Activated T-helper 1 cell treated with anti-CD3 and anti-CD28 coated beads, Interleukin-12 subunit alpha, Interleukin-12 subunit beta, Interleukin-2, Interleukin-4 antibody, amounts not matched to agents 30 ng/mL and 10 ng/mL and 1 ng/mL, durations not matched to agents 14 hours and 24 hours and 36 hours (primary cell): ENCODE results near the gene ZDHHC16. TPM values are rescaled to one million over a fixed set of nuclear protein-coding genes. Genes with fewer than 3 reads are reported as not detected.

Source experiments
- DNase-seq: peaks from one replicate; pipeline ENCODE4 v3.0.0; 2021; ENCODE audit warnings: low spot score
- H3K27ac Mint-ChIP-seq: one replicate; pipeline ENCODE4 v1.8.0; 2021; ENCODE audit warnings: mild to moderate bottlenecking, mixed read lengths
- H3K27me3 Mint-ChIP-seq: one replicate; pipeline ENCODE4 v1.8.0; 2022; ENCODE audit warnings: mild to moderate bottlenecking, moderate library complexity, mixed read lengths; ENCODE audit not compliant: insufficient read depth
- H3K36me3 Mint-ChIP-seq: one replicate; pipeline ENCODE4 v1.8.0; 2021; ENCODE audit warnings: low read depth, mixed read lengths
- H3K4me1 Mint-ChIP-seq: one replicate; pipeline ENCODE4 v1.8.0; 2021; ENCODE audit warnings: low read depth, mixed read lengths
- H3K4me3 Mint-ChIP-seq: one replicate; pipeline ENCODE4 v1.8.0; 2021; ENCODE audit warnings: mild to moderate bottlenecking, moderate library complexity, mixed read lengths
- H3K9me3 Mint-ChIP-seq: one replicate; pipeline ENCODE4 v1.8.0; 2021; ENCODE audit warnings: mixed read lengths
- intact Hi-C: fragments of 100-400 bp; cut with micrococcal nuclease; formaldehyde crosslinking; loops from one replicate; pipeline ENCODE4 v1.15.1; 2024
- total RNA-seq: library from RNA; stranded (reverse); gene quantifications from 2 replicates; pipeline ENCODE4 v1.2.3, GENCODE V29; 2022

ZDHHC16 gene
- total RNA-seq, 1 donor from 2014 or later = 48.3 TPM

GRCh38 chr10:97494151-97494550 is 48.2 kb downstream of the ZDHHC16 start:
- Mint-ChIP-seq H3K27ac (no peak overlapping the region), H3K9me3 (no peaks in the 10 kb centered on the region), H3K36me3 (peaks cover 12% of the 10 kb centered on the region), H3K4me3 (no peak overlapping the region), H3K27me3 (no peaks in the 10 kb centered on the region), H3K4me1 (peaks cover 53% of the 10 kb centered on the region)
- no peak for DNase-seq
- intact Hi-C loops = no loop called here

- DNase-seq = no peak
- Mint-ChIP-seq H3K27me3 (peaks cover 4% of the 10 kb centered on the region), H3K4me3 (peak overlapping the region; percentile 55), H3K4me1 (peaks cover 51% of the 10 kb centered on the region), H3K36me3 (peaks cover 12% of the 10 kb centered on the region), H3K27ac (peak overlapping the region; percentile 42), H3K9me3 (no peaks in the 10 kb centered on the region)
- intact Hi-C loops = loop anchor here (5.0 kb wide), 1 partner anchor 908 kb away; the partner anchor contains the start of gene TM9SF3
Observed at GRCh38 chr10:97494863-97495506, 49.0 kb downstream of the ZDHHC16 start.

GRCh38 chr10:97497572-97498075 is 51.6 kb downstream of the ZDHHC16 start:
- Mint-ChIP-seq H3K4me3 (peak overlapping the region; percentile 99), H3K27me3 (peaks cover 30% of the 10 kb centered on the region), H3K27ac (peak overlapping the region; percentile 99), H3K9me3 (no peaks in the 10 kb centered on the region), H3K4me1 (peaks cover 47% of the 10 kb centered on the region), H3K36me3 (peaks cover 15% of the 10 kb centered on the region)
- intact Hi-C loops = loop anchor here (1.0 to 5.0 kb wide), 17 partner anchors 45 to 910 kb away; partner anchors contain the start of genes ARHGAP19, AVPI1, EXOSC1 and MORN4
- DNase-seq = peak; percentile 74

- intact Hi-C loops = loop anchor here (1.0 to 5.0 kb wide), 16 partner anchors 44 to 911 kb away; partner anchors contain the start of genes ARHGAP19, AVPI1, EXOSC1 and MORN4
- Mint-ChIP-seq H3K36me3 (peaks cover 14% of the 10 kb centered on the region), H3K4me3 (peak within 1 kb of the TSS; percentile 99), H3K4me1 (peaks cover 47% of the 10 kb centered on the region), H3K27me3 (peaks cover 34% of the 10 kb centered on the region), H3K9me3 (no peaks in the 10 kb centered on the region), H3K27ac (peak within 1 kb of the TSS; percentile 99)
- DNase-seq = peak; percentile 99
Observed at GRCh38 chr10:97498076-97498840, 52.3 kb downstream of the ZDHHC16 start, which contains the start of gene MMS19. TSS of gene MMS19 (minus strand) at chr10:97498422. CDS start at chr10:97498384, 38 bp downstream.

GRCh38 chr10:97498841-97499560 is 53.0 kb downstream of the ZDHHC16 start, which contains the start of gene UBTD1:
TSS of gene UBTD1 (plus strand) at chr10:97498924. CDS start at chr10:97499204, 280 bp downstream.
- Mint-ChIP-seq H3K36me3 (peaks cover 11% of the 10 kb centered on the region), H3K27me3 (peaks cover 34% of the 10 kb centered on the region), H3K9me3 (no peaks in the 10 kb centered on the region), H3K4me3 (peak within 1 kb of the TSS; percentile 99), H3K27ac (peak within 1 kb of the TSS; percentile 99), H3K4me1 (peaks cover 45% of the 10 kb centered on the region)
- no peak for DNase-seq
- intact Hi-C loops = loop anchor here (1.0 to 5.0 kb wide), 16 partner anchors 43 to 912 kb away; partner anchors contain the start of genes ARHGAP19, AVPI1, EXOSC1 and MORN4

GRCh38 chr10:97499561-97500296 is 53.8 kb downstream of the ZDHHC16 start:
- H3K9me3 Mint-ChIP-seq = no peaks in the 10 kb centered on the region
- peaks cover 5% of the 10 kb centered on the region for H3K36me3 Mint-ChIP-seq

GRCh38 chr10:97500297-97500575 is 54.3 kb downstream of the ZDHHC16 start:
- H3K4me3 Mint-ChIP-seq = peak overlapping the region; percentile 63
- H3K4me1 Mint-ChIP-seq = peaks cover 33% of the 10 kb centered on the region
- peaks cover 5% of the 10 kb centered on the region for H3K36me3 Mint-ChIP-seq
- intact Hi-C loops = no loop called here
- no peaks in the 10 kb centered on the region for H3K9me3 Mint-ChIP-seq
- peaks cover 34% of the 10 kb centered on the region for H3K27me3 Mint-ChIP-seq
- no peak overlapping the region for H3K27ac Mint-ChIP-seq
- DNase-seq = no peak

More at GRCh38 chr10:97499561-97500296, 53.8 kb downstream of the ZDHHC16 start:
- Mint-ChIP-seq H3K4me1 (peaks cover 38% of the 10 kb centered on the region), H3K27ac (no peak overlapping the region), H3K4me3 (peak overlapping the region; percentile 63), H3K27me3 (peaks cover 34% of the 10 kb centered on the region)
- intact Hi-C loops = loop anchor here (2.0 to 5.0 kb wide), 5 partner anchors 149 to 912 kb away; partner anchors contain the start of genes R3HCC1L and TM9SF3
- DNase-seq = no peak

GRCh38 chr10:97502916-97503315 is 56.9 kb downstream of the ZDHHC16 start:
- peaks cover 6% of the 10 kb centered on the region for H3K4me1 Mint-ChIP-seq
- no peaks in the 10 kb centered on the region for H3K9me3 Mint-ChIP-seq
- peaks cover 34% of the 10 kb centered on the region for H3K27me3 Mint-ChIP-seq
- intact Hi-C loops = no loop called here
- no peak for DNase-seq
- H3K36me3 Mint-ChIP-seq = peaks cover 3% of the 10 kb centered on the region
- H3K27ac Mint-ChIP-seq = no peak overlapping the region
- no peak overlapping the region for H3K4me3 Mint-ChIP-seq

GRCh38 chr10:97503406-97503805 is 57.4 kb downstream of the ZDHHC16 start:
- H3K27me3 Mint-ChIP-seq = peaks cover 34% of the 10 kb centered on the region
- H3K4me1 Mint-ChIP-seq = peaks cover 6% of the 10 kb centered on the region
- no peak overlapping the region for H3K27ac Mint-ChIP-seq
- peaks cover 3% of the 10 kb centered on the region for H3K36me3 Mint-ChIP-seq
- no peaks in the 10 kb centered on the region for H3K9me3 Mint-ChIP-seq
- no peak overlapping the region for H3K4me3 Mint-ChIP-seq
- intact Hi-C loops = no loop called here
- no peak for DNase-seq

GRCh38 chr10:97505152-97505551 is 59.2 kb downstream of the ZDHHC16 start:
- DNase-seq = no peak
- peaks cover 29% of the 10 kb centered on the region for H3K27me3 Mint-ChIP-seq
- no peak overlapping the region for H3K4me3 Mint-ChIP-seq
- H3K4me1 Mint-ChIP-seq = peaks cover 2% of the 10 kb centered on the region
- H3K9me3 Mint-ChIP-seq = no peaks in the 10 kb centered on the region
- peaks cover 3% of the 10 kb centered on the region for H3K36me3 Mint-ChIP-seq
- H3K27ac Mint-ChIP-seq = no peak overlapping the region
- intact Hi-C loops = no loop called here

GRCh38 chr10:97506199-97506991 is 60.4 kb downstream of the ZDHHC16 start:
- no peak for DNase-seq
- H3K27ac Mint-ChIP-seq = no peak overlapping the region
- intact Hi-C loops = no loop called here

More at GRCh38 chr10:97506199-97506991, 60.4 kb downstream of the ZDHHC16 start:
- H3K4me3 Mint-ChIP-seq = no peak overlapping the region
- peaks cover 17% of the 10 kb centered on the region for H3K27me3 Mint-ChIP-seq
- no peaks in the 10 kb centered on the region for H3K36me3 Mint-ChIP-seq
- H3K9me3 Mint-ChIP-seq = no peaks in the 10 kb centered on the region
- no peaks in the 10 kb centered on the region for H3K4me1 Mint-ChIP-seq
